Esophagus muscularis mucosa (tissue), 4 donors: ENCODE results near the gene B3GNT7. TPM values are rescaled to one million over a fixed set of nuclear protein-coding genes. Genes with fewer than 3 reads are reported as not detected.

Experiments
- DNase-seq: peaks from one replicate; pipeline ENCODE4 v3.0.0-alpha.2; 2017; ENCODE audit errors: extremely low spot score
- H3K27ac ChIP-seq, 4 donors: fragments of 200-600 bp; sonication (generic); replicated peaks in 1 of 4; 1 replicate in 3 of 4; 2 replicates in 1 of 4; pipeline ENCODE4 v1.5.1; 2016 to 2019; ENCODE audit warnings: mild to moderate bottlenecking in 1 of 4
- H3K27me3 ChIP-seq, 4 donors: fragments of 200-600 bp; sonication (generic); one replicate each; pipeline versions ENCODE4 v1.5.1 to v1.6.0; 2016 to 2019
- H3K36me3 ChIP-seq, 4 donors: fragments of 200-600 bp; sonication (generic); one replicate each; pipeline ENCODE4 v1.5.1; 2016 to 2019
- H3K4me1 ChIP-seq, 4 donors: fragments of 200-600 bp; sonication (generic); one replicate each; pipeline ENCODE4 v1.5.1; 2016 to 2019
- H3K4me3 ChIP-seq, 4 donors: fragments of 200-600 bp; sonication (generic); 1 replicate in 2 of 4; 2 replicates in 2 of 4; pipeline ENCODE4 v1.5.1; 2016 to 2019; ENCODE audit warnings: mild to moderate bottlenecking in 4 of 4, moderate library complexity in 1 of 4
- H3K9me3 ChIP-seq, 4 donors: fragments of 200-600 bp; sonication (generic); 1 replicate in 3 of 4; 2 replicates in 1 of 4; pipeline ENCODE4 v1.5.1; 2016 to 2019
- CTCF ChIP-seq, 3 experiments: fragments of 200-600 bp in 2 of 3; fragments of 450-650 bp in 1 of 3; sonication (generic) in 2 of 3; IDR thresholded peaks; one replicate each; pipeline ENCODE4 v1.5.1; 2017 to 2019; ENCODE audit warnings: antibody characterized with exemption in 3 of 3, mild to moderate bottlenecking in 2 of 3, moderate library complexity in 1 of 3
- EP300 ChIP-seq: sonication (generic); formaldehyde crosslinking; IDR thresholded peaks from one replicate; pipeline ENCODE4 v1.6.1; 2017; ENCODE audit warnings: antibody characterized with exemption
- POLR2A ChIP-seq: fragments of 450-650 bp; IDR thresholded peaks from one replicate; pipeline ENCODE4 v1.6.1; 2017; ENCODE audit warnings: antibody characterized with exemption, moderate library complexity, mild to moderate bottlenecking, low read depth
- POLR2AphosphoS5 ChIP-seq, 2 donors: sonication (generic); formaldehyde crosslinking; IDR thresholded peaks; one replicate each; pipeline ENCODE4 v1.6.1; 2017; ENCODE audit warnings: antibody characterized with exemption in 2 of 2
- WGBS: methylation state at CpG from one replicate; pipeline ENCODE4 v1.1.5; 2018; 5-methylcytosine and 5-hydroxymethylcytosine counted together
- intact Hi-C: fragments of 100-400 bp; cut with DNase I; formaldehyde crosslinking; loops from one replicate; pipeline ENCODE4 v1.15.1; 2023
- small RNA-seq, 3 donors: library from RNA; depleted of rRNA; stranded (forward); fragments of <200 nt; gene quantifications; one replicate each; pipeline ENCODE3, GENCODE V24; 2016
- total RNA-seq, 4 donors: library from RNA; depleted of rRNA; stranded (reverse); fragments of >200 nt; gene quantifications; one replicate each; pipeline versions ENCODE4 v1.1.0 to v1.2.1, GENCODE V29; 2016

B3GNT7 gene
- total RNA-seq, 4 donors from 2014 or later, result 3.7 to 7.0 (median 4.5) TPM

- no peak for DNase-seq
- no peaks in the 10 kb centered on the region for H3K27me3 ChIP-seq
- no peaks in the 10 kb centered on the region for H3K9me3 ChIP-seq
- WGBS, result 77% methylated on average over 8 of the region's 8 CpGs
- no peak overlapping the region for H3K27ac ChIP-seq
- H3K36me3 ChIP-seq, result no peaks in the 10 kb centered on the region
- no peak overlapping the region for H3K4me3 ChIP-seq
- intact Hi-C loops, result no loop called here
- TF ChIP-seq CTCF (IDR thresholded peaks at IDR 0.05), result no peak
- H3K4me1 ChIP-seq, result no peaks in the 10 kb centered on the region
Observed at GRCh38 chr2:231433990-231434389, 38.5 kb downstream of the B3GNT7 start.

- 86% methylated on average over 13 of the region's 13 CpGs for WGBS
- intact Hi-C loops, result no loop called here
- Histone ChIP-seq H3K4me3 (no peak overlapping the region), H3K4me1 (no peaks in the 10 kb centered on the region), H3K27ac (no peak overlapping the region), H3K9me3 (no peaks in the 10 kb centered on the region), H3K36me3 (no peaks in the 10 kb centered on the region), H3K27me3 (no peaks in the 10 kb centered on the region)
- no peak for TF ChIP-seq CTCF (IDR thresholded peaks at IDR 0.05)
- no peak for TF ChIP-seq POLR2A
- TF ChIP-seq POLR2AphosphoS5 (IDR thresholded peaks at IDR 0.05), result no peak
- TF ChIP-seq EP300, result no peak
- DNase-seq, result no peak
Observed at GRCh38 chr2:231436957-231437356, 41.4 kb downstream of the B3GNT7 start.

GRCh38 chr2:231449503-231450054, 54.1 kb downstream of the B3GNT7 start:
- TF ChIP-seq POLR2AphosphoS5 (IDR thresholded peaks at IDR 0.05) (no peak), POLR2A (no peak), CTCF (IDR thresholded peaks at IDR 0.05) (no peak), EP300 (no peak)
- DNase-seq, result no peak
- Histone ChIP-seq H3K27me3 (no peaks in the 10 kb centered on the region), H3K9me3 (no peaks in the 10 kb centered on the region), H3K36me3 (peaks cover 9 to 24% (median 21%) of the 10 kb centered on the region in 4 donors), H3K4me3 (no peak overlapping the region), H3K27ac (no peak overlapping the region), H3K4me1 (peaks cover 0 to 15% (median 8%) of the 10 kb centered on the region in 4 donors)
- intact Hi-C loops, result no loop called here
- WGBS, result 93% methylated on average over 4 of the region's 4 CpGs

- no peaks in the 10 kb centered on the region for H3K9me3 ChIP-seq
- intact Hi-C loops, result no loop called here
- H3K4me1 ChIP-seq, result peaks cover 0 to 15% (median 8%) of the 10 kb centered on the region in 4 donors
- 90% methylated on average over 4 of the region's 4 CpGs for WGBS
- H3K27me3 ChIP-seq, result no peaks in the 10 kb centered on the region
- H3K36me3 ChIP-seq, result peaks cover 18 to 34% (median 31%) of the 10 kb centered on the region in 4 donors
- DNase-seq, result no peak
- no peak for TF ChIP-seq POLR2AphosphoS5 (IDR thresholded peaks at IDR 0.05)
- no peak for TF ChIP-seq EP300
- H3K4me3 ChIP-seq, result no peak overlapping the region
- H3K27ac ChIP-seq, result no peak overlapping the region
Observed at GRCh38 chr2:231450548-231450989, 55.1 kb downstream of the B3GNT7 start.

Small RNAs within 50 kb of the gene (small RNA-seq; reads per million reads assigned to genes)
- gene MIR4777, result 0 reads per million in 3 donors

Other genes starting within 250 kb of the B3GNT7 start
- gene ARMC9, start 197.1 kb upstream of the B3GNT7 start, total RNA-seq, result 100 to 1,000 TPM; 119 to 262 (median 152) TPM
- gene NCL, start 68.8 kb downstream of the B3GNT7 start, total RNA-seq, result 100 to 1,000 TPM; 120 to 238 (median 161) TPM
- 1 to 10 TPM; 1.2 to 5.4 (median 2.5) TPM for gene NMUR1, start 134.7 kb downstream of the B3GNT7 start, total RNA-seq
- gene TEX44, start 197.2 kb downstream of the B3GNT7 start, total RNA-seq, result not detected